ENCODE measurements around the gene SLC6A12.

The SLC6A12 gene

DNA sequence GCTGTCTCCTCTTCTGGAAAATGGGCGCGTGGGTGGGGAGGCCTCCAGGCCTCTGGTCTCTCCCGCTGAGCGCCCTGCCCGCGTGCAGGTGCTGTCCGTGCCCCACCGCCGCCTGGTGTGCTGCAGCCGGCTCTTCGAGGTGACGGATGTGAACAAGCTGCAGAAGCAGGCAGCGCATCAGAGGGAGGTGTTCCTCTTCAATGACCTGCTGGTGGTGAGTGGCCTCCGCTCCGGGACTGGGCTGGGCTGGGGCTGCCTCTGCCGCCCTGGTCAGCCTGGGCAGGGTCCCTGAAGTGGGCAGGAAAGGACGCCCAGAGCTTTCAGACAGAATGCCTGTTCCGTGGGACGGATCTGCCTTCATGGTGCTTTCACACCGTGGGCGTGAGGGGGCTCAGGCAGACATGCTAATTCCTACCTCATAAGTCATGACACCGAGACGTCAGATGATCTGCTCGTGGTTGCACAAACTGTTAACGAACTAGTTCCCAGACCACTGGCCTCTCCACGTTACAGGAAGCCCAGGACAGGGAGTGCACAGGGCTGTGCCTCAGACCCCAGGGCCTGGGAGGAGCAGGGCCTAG lies 50.5 kb downstream of the SLC6A12 start:
- no peak for DNase-seq (ENCODE audit: low read depth in 2 of 2)

DNA sequence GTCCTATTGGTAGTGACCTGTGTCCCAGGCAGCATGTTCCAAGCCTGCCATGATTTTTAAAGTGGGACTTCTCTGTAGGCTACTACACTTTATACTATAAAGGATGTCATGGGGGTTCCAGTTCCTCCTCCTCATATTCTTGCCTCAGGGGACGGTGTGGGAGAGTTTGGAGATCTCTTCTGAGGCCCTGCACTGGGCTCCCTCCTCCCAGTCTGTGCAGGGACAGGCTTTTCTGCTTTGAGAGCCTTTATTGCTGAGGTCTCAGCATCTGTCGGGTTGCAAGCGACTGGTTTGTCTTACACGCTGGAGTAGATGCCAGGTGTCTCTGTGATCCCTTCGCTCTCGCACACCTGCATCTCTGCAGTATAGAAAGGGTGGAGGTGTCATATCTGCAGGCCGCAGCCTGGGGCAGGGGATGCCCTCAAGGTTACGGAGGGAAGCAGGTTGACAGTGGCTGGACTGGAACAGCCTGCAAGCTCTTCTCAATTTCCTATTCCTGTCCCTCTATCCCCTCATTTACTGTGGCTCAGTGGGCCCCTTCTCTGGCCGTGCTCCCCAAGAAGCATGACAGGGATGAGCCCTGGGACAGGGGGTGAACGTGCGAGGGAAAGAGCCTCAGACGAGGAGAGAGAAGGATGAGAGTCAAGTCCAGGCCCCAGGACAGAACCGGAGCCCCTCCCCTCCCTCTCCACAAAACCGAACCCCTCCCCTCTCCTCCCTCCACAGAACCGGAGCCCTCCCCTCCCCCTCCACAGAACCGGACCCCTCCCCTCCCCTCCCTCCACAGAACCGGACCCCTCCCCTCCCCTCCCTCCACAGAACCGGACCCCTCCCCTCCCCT lies 51.3 kb downstream of the SLC6A12 start:
- no peak for DNase-seq (ENCODE audit: low read depth in 2 of 2)

DNA sequence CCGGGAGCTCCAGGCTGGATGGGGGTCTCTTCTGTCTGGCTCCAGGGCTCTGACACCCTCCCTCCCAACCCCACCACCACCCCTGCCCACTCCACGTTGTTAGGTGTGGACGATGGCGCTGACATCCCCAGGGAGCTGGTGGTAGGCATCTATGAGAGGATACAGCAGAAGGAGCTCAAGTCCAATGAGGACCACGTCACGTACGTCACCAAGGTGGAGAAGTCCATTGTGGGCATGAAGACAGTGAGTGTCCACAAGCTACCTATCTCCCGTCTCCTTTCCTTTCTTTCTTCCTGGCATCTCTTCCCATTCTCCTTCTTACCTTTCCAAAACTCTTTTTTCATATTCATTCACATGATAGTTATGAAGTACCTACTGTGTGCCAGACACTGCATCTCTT lies 52.1 kb downstream of the SLC6A12 start:
- DNase-seq (ENCODE audit: low read depth in 2 of 2), result no peak

DNA sequence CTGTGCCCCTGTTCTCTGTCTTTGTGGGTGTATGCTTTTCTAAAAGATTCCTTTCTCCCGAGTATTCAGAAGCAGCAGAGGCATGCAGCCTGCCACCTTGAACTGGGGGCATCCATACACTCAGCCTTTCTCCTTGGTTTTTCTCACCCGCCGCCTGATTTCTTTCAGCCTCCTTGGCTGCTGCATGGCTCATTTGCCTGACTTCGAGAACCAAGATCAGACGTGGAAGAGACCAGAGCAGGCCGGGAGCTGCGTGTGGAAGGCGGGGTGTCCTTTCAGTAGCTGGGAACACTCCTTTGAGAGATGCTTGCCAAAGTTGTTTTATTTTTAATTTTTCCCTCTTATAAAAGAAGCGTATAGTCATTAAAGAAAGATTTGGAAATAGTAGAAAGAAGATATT lies 53.1 kb downstream of the SLC6A12 start:
- DNase-seq (ENCODE audit: low read depth in 2 of 2), result no peak

DNA sequence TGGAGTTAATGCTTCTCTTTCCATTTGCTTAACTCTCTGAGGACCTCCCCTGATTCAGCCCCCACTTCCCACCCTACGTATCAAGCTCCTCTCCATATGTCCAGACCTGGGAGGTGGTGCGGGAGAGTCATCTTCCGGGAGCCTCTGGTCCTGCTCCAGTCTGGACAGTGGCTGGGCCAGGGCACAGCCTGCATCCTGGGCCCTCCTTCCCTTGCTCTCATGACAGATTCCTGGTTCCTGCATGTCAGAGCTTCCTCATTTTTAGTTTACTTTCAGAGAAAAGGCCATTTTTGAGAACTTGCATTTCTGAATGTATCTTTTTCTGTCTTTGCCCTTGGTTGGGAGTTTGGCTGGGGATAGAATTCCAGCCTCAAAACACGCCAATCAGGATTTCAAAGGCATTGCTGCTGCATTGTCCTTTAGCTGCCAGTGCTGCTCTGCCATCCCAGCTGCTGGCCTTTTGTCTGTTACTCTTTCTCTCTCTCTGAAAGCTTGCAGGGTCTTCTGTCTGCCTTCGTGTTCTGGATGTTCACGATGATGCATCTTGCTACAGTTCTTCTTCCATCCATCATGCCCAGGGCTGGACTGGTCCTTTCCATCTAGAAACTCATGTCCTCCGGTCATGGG lies 54.7 kb downstream of the SLC6A12 start:
- DNase-seq (ENCODE audit: low read depth in 2 of 2), result no peak

DNA sequence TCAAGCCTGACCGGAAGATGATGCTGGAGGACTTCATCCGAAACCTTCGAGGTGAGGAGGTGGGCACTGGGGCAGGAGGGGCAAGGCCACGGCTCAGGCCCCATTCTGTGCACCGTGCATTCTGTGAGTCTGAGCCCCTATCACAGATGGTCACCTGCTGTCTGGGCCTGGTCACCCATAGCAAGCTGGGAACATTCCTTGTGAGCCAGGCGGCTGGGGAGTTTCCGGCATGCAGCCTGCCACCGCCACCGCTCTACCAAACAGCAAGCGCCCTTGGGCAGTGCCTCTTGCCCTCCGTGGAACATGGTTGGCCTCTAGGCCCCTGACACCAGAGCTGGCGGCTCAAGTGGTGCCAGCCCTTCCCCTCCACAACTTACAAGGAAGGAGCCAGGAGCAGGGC lies 56.3 kb downstream of the SLC6A12 start:
- DNase-seq (ENCODE audit: low read depth in 2 of 2), result no peak

DNA sequence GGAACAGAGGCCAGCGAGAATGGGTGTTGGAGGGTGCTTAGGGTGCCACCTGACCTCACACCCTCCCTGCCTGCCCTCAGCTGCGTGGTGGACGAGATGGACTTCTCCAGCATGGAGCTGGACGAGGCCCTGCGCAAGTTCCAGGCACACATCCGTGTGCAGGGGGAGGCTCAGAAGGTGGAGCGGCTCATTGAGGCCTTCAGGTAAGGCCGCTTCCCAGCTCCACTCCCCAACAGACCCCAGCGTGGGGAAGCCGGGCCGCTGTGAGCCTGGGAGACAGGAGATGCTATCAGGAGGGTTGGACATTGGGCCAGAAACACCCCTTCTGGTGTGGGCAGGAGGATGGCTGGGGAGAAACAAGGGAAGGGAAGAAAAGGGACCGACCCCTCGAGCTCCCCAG lies 57.0 kb downstream of the SLC6A12 start:
- DNase-seq (ENCODE audit: low read depth in 2 of 2), result no peak

DNA sequence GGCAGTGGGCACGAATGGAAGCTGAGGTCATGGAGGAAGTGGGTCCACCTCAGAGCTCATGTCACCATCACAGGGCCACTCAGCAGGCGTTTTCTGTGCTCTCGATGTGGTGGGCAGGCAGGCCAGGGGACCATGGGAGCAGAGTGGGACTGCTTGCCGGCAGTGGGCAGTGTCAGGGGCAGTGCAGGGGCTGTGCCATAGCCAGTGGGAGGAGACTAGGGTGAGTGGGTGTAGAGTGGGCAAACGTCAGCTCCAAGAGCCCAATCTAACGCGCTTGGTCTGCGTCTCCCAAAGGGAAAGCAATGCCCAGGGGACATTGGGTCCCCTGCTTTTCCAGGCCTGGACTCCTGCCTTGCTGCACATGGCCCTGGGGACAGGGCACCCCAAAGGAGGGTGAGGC lies 58.3 kb downstream of the SLC6A12 start:
- DNase-seq (ENCODE audit: low read depth in 2 of 2), result no peak

DNA sequence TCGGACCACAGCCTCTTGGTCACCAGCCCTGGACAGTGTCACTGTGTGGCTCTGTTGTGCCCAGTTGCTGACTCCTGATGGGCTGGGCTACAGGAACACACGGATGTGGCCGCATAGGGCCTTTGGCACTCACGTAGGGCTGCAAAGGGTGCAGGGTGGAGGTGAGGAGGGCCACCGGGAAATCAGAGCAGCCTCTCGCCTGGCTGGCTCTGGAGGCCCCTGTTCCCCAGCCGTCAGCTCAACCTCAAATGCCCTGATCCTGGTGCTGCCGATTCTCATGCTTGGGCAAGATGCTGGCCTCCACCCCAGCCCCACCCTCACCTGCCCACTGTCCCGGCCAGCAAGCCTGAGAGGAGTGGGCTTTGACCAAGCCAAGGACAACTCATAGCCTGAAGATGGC lies 59.0 kb downstream of the SLC6A12 start:
- DNase-seq (ENCODE audit: low read depth in 2 of 2), result no peak

DNA sequence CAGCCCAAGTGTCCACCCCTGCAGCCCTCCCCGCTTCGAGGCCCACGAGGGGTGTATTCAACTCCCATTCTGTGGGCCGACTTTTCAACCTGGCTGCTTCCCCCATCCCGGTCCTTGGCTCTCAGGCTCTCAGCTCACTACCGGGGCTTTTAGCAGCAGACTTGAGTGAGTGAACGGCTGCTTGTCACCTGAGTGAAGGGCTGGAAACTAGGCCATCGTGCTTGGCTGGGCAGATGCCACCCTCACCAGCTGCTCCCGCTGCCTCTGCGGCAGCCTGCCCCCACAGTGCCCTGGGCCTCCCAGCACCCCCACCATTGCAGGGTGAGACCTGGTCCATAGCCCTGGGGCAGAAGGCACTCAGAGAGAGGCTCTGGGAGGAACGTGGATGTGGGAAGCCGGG lies 59.9 kb downstream of the SLC6A12 start:
- no peak for DNase-seq (ENCODE audit: low read depth in 2 of 2)

DNA sequence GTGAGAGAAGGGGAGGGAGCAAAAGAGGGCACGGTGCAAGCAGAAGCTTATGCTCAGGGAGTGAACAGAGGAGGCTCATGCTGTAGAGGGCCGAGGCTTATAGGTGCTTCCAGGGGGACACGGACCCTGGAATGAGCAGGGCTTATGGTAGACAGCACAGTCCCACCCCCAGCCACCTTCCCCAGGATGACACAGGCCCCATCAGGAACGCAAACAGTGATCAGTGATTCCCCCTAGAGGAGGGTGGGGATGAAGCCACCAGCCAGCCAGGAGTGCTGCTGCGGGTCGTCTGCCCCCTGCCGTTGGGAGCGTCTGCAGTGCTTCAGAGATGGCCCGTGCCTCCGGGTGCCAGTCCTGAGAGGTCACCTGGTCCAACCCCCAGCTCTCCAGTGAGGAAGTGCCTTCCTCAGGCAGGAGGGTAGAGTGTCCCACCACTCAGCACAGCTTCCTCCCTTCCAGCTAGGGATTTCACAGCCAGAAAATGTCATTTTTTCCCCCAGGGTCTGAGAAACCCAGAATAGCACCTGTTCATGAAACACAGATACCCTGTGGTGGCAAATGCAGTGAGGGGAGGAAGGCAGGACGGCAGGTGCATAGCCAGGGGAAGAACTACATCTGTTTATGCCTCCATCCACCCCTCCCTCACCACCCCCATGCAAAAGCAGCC lies 60.7 kb downstream of the SLC6A12 start:
- no peak for DNase-seq (ENCODE audit: low read depth in 2 of 2)

DNA sequence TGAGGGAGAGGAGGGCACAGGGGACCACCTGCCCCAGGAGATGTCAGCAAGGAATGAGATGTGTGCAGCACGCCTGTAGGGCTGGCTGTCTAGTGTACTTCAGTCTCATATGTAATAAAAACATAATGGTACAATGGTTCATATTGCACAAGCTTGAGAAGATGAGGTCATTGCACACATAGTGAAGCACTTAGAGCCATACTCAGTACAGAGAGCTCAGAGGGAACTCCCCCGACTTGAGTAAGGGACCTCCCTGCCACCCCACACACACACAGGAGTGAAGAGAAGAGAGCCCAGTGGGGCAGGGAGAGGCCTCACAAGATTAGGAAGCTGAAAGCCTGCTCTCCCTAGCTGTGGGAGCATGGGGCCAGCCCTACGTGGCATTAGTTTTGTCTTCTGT lies 61.5 kb downstream of the SLC6A12 start:
- DNase-seq (ENCODE audit: low read depth in 2 of 2), result no peak

DNA sequence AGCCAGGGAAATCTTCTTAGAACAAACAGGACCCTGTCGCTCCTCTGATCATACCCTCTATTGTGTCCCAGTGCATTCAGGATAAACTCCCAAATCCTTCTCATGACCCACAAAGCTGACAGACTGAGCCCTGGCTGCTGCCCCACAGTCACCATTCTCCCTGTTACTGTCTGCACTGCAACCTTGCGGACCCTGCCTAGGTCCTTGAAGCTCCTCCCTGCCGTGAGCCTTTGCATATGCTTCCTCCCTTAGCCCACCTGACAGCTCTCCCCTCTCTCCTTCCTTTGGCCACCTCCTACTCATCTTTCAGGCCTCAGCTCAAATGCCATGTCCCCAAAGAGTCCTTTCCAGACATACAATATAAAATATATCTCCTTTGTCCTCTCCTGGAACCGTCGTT lies 62.4 kb downstream of the SLC6A12 start:
- no peak for DNase-seq (ENCODE audit: low read depth in 2 of 2)

DNA sequence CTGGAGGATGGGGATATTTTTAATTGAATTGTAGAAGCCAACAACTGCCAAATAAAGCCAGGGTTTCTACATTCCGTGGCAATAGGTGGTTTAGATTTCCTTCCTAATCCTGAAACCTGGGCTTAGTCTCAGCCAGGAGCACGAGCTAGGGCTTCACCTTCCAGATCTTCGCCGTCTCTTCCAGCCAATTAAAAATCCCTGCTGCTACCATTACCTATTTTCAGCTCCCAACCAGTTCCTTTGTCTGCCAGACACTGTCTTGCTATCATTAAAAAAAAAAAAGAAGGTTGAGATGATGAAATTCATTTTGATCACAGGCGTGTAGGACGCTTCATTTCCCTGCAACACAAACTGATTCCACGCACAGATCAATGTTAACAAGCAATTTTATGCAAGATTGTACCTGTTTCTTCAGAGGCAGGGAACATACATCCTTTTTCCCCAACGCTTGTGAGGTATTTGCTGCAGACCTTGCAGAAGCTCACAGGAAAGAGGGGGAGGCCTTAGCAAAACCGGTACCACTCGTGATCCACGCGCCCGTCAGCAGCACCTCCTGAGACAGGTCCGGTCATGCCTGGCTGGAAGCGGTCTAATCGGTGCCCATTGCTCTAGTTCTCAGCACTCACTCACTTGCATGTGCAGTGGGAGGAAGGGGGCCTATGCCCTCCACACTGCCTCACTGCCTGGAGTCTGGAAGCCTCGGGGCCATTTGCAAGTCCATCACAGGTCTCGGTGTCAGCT lies 65.1 kb downstream of the SLC6A12 start:
- DNase-seq (ENCODE audit: low read depth in 2 of 2), result no peak

DNA sequence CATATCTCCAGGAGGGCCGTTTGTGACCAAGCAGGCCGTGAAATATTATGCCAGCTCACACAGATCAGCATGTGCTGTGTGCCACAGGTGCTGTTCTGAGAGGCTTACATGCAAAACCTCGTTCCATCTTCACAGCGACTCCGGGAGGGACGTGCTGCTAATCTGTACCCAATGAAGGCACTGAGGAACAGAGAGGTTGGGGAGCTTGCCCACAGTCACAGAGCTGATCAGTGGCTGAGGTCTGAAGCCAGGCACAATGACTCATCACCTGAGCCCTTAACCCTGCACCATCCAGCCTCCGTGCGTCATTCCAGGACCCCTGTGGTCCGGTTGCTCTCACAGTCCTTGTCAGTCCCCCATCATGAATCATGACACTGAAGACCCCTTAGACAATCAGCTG lies 66.7 kb downstream of the SLC6A12 start:
- DNase-seq (ENCODE audit: low read depth in 2 of 2), result no peak

DNA sequence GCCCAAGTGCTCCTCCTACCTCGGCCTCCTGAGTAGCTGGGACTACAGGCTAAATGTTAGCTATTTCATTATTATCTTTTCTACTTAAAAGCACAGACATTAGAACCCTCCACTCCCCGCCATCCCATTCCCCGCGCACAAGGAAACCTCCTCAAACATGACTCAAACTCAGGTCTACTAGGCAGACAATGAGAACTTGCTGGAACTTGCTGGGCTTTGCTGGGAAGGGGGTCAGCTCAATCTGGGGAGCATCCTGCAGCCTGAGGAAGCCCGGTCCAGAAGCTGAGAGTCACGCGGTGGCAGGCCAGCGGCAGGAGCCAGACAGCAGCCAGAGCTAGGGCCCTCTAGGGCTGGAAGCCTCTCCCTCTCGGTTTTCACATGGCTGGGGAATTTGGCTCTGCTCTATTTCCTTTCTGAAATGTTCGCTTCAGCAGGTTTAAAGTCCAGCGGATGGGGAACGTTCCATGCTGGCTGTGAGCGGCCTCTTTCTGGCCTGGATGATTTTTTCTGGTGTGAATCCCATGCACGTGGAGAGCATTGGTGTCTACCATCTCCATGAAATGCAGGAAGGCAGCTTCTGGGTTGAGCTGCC lies 68.5 kb downstream of the SLC6A12 start:
- no peak for DNase-seq (ENCODE audit: low read depth in 2 of 2)

DNA sequence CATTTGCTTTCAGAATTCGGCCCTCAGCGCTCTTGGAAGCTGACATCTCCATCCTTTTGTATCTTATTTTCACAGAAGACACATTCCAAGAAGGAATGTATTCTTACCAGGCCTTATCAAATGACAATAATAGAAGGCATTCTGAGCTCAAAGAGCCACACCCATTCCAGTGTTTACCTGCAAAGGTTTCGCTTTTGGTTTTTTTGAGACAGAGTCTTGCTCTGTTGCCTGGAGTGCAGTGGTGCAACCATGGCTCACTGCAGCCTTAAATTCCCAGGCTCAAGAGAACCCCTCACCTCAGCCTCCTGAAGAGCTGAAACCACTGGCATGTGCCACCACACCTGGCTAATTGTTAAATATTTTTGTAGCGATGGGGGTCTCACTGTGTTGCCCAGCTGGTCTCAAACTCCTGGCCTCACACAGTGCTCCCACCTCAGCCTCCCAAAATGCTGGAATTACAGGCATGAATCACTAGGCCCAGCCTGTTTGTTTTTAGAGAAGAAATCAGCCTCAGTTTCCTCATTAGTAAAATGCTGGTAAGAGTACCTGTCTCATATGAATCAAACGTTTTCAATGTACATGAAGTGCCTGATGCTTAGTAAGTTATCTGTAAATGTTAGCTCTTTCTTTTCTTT lies 69.2 kb downstream of the SLC6A12 start:
- no peak for DNase-seq (ENCODE audit: low read depth in 2 of 2)

DNA sequence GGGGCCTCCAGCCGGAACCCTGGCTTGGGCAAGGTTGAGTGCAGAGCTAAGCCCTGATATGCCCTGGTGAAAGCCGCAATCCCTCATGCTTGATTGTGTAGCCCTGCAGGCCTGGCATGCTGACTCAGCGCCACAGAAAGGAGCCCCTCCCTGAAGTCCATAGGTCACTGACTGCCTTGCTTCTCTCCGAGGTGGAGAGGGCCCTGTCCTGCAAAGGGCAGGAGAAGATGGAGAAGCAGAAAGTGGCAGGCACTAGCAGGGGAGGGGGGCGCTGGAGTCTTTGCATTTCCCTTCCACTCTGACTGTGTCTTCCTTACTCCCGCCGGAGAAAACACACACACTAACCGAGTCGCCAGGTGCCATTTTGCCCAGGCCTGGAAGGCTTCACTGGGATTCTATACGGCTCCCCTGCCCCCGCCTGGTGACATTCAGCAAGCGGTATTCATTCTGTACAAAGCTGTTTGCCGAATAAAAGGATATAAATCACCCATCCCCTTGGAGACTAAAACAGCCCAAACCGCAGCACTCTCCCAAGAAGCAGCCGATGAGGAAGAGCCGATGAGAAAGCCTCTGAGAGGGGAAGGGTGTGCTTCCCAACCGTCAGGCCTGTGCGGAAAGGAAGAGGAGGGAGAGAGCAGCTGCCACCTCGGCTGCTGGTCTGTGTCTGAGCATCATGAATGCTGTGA lies 69.8 kb downstream of the SLC6A12 start:
- peak; percentile 43 to 54 for DNase-seq (ENCODE audit: low read depth in 2 of 2)

DNA sequence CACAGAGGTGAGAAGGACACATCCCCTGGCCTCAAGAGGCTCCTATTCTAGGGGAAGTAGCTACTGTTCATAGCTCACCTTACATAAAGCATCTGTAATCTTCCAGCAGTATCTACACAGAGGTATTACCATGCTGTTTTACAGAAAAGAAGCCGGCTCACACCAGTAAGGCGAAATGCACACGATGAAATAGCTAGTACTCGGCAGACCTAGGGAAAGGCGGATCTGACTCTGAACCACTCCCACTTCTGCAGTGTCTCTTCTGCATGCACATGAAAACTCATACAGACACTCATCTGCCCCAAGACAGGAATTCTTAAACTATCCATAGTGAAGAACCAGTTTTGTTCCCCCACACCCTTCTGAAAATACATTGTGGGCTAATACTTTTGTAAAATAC lies 73.8 kb downstream of the SLC6A12 start:
- DNase-seq (ENCODE audit: low read depth in 2 of 2), result no peak
